ENCODE measurements around the gene PRKAR1B.
"Not testable (repeated sequence)": the region's sequence is repeated elsewhere in the genome, so short reads cannot be mapped to it uniquely, and the experiment has no call there.

Gene PRKAR1B

GRCh38 chr7:552151-552867, 174.8 kb downstream of the PRKAR1B start:
- DNase-seq = not testable (repeated sequence)

GRCh38 chr7:551615-551970, 175.5 kb downstream of the PRKAR1B start:
- DNase-seq = not testable (repeated sequence)

DNA sequence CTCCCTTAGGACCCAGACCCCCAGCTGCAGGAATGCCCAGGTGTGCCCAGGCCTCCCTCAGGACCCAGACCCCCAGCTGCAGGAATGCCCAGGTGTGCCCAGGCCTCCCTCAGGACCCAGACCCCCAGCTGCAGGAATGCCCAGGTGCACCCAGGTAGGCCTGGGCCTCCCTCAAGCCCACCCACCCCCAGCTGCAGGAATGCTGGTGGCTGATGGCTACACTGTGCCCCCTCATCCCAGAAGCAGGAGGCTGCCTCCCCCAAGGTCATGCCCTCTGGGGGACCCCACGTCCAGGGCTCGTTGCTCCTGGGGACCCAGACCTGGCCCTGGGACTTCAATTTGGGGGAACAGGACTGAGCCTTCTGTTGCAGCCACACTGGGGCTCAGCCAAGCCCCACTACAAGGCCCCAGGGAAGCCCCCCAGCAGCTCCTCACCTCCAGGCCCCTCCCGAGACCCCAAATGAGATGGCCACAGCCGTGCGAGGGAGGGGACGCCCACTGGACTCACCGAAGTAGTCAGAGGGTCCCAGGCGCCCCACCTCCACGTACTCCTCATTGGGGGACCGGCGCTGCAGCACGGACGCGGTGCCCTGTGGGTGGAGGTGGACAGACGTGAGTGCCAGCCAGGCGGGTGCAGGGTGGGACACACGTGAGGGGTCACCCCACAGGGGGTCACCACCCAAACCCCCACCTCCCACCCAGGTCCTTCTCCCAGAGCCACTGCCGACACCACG, 176.0 kb downstream of the PRKAR1B start:
- DNase-seq = no peak

DNA sequence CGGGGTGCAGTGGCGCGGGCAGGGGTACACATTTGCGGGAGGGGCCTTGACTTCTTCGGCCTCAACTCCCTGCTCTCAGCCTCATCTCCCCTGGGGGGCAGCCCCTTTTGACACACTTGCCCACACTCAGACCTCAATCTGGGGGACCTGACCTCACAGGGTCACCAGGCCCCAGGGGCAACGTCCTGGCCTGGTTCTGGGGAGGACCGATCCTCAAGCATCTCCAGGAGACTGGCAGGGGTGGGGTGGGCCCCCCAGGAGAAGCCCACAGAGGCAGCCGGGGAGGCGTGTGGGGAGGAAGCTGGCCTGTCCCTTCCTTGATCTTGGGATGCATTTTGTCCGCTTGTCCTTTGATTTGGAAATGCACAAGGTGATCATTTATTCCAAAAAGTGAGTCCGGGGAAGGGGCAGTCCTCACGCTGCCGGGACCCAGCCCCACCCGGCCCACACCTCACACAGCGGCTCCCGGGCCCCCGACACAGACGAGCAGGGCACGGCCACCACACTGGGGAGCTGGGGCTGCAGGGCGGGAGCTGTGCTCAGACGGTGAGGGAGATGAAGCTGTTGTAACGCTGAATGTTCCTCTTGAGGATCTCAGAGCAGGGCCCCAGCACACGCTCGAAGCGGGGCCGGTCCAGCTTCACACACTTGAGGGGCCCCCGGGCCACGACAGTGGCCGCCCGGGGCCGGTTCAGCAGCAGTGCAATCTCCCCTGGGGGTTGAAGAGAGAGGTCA, 177.0 kb downstream of the PRKAR1B start:
- no peak for DNase-seq

GRCh38 chr7:549066-549890, 177.8 kb downstream of the PRKAR1B start:
- DNase-seq = no peak

GRCh38 chr7:548401-548800, 178.7 kb downstream of the PRKAR1B start:
- no peak for DNase-seq

GRCh38 chr7:545470-545869, 181.6 kb downstream of the PRKAR1B start:
- no peak for DNase-seq

DNA sequence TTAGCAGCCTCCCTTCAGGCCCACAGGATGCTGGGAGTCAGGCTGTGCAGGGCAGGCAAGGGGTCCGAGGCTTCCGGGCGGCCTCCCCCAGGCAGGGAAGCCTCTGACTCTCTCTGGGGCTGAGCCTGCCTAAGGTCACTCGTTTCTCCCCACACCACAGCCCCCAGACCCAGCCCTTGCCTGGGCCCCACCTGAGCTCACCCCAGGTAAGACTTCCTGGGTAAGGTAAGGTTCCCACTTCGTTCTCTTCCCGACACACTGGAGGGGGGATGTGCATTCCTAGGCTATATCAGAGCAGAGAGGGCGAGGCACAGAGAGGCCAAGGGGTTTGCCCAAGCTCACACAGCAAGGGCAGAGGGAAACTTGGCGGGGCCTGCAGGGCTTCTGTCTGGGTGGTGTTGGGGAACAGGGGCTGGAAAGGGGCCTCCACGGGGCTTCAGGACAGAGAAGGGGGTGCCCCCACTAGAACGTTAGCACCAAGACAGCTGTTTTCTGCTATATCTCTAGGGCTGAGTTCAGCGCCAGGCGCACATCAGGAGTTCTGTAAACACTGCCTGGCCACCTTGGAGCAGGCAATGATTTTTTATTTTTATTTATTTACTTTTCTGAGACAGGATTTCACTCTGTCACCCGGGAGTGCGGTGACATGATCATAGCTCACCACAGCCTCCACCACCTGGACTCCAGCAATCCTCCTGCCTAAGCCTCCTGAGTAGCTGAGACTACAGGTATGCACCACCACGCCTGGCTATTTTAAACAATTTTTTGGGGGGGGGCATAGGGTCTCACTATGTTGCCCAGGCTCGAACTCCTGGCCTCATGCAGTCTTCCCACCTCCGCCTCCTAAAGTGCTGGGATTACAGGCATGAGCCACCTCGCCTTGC, 182.5 kb downstream of the PRKAR1B start:
- DNase-seq = no peak

DNA sequence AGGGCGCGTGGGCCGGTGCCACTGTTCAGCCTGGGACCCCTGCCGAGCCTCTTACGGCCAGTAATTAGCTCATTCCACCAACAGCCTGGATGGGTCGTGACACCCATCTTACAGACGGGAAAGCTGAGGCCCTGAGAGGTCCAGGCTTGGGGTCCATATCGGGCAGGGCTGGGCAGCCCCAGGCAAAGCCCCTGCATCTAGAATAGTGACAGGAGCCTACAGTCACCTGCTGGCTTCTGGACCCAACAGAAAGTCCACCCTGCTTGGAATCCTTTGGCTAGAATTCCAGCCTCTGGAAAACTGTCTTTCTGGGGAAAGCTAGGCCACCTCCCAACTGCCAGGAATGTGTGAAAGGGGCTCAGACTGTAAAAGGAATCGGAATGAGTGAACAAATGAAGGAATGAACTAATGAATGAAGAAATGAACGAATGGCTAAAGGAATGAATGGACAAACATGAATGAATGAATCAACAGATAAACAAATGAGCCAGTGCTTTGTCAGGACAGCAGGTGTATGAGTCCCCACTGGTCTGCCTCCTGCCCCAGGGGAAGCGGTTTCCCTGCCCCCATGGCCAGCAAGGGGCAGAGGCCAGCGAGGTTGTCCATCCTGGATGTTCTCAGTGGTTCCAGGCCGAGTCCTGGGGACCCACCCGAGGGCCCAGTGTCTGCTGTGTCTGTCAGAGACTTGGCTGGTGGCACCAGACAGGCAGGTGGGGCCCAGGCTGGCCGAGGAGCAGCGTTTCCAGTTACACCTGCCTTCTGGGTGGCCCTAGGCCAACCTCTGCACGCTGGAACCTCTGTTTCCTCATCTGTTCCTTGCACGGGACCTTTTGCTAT, 183.4 kb downstream of the PRKAR1B start:
- no peak for DNase-seq

DNA sequence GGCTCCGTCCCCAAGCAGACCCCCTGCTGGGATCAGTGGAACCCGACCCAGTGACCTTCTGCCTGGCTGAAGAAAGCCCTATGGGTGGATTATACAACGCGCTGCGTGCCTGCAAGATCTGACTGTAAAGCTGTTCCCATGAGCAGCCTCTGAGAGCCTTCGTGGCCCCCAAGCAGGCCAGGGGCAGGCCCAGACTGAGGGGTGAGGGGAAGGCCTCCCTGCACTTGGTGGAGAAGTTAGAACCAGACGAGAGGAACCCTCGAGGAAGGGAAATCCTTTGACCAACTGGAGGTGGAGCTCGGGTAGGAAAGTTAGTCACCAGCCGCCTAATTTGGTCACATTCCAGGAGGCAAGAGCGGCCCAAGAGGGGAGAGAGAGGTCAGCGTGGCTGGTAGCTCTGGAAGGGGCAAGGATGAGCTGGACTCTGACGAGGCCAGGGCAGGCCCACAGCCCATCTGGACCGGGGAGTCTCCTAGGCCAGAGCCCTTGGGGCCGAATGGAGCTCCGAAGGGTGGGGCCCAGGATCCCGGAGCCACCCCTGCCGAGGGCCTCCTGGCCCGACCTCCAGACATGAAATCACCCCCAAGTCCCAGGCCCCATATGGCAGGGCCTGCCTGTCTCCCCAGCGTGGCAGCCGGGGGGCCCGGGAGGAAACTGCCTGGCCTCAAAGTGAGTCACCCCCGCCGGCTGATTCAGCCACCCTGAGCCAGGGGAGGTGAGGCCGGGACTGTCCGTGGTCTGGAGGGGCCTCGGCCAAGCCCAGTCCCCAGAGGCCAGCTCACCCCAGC, 184.2 kb downstream of the PRKAR1B start:
- DNase-seq = peak in 1 of 2 donors; percentile 5

DNA sequence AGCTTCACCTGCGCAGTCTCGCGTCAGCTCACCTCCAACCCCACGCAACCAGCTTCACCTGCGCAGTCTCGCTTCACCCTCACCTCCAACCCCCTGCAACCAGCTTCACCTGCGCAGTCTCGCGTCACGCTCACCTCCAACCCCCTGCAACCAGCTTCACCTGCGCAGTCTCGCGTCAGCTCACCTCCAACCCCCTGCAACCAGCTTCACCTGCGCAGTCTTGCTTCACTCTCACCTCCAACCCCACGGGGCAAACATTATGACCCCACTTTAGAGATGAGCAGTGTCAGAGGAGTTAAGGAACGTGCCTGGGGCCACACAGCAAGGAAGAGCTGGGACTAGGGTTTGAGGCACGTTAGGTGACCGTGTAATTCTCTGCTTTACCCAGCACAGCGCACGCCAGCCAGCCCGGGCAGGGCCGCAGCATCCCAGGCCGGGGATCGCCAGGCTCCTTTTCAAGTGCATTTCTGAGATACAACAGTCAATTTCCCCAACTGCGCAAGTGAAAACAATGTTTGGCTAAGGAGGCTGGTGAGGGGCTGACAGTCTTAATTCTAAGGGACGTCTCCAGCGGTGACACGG, 184.9 kb downstream of the PRKAR1B start:
- DNase-seq = no peak

DNA sequence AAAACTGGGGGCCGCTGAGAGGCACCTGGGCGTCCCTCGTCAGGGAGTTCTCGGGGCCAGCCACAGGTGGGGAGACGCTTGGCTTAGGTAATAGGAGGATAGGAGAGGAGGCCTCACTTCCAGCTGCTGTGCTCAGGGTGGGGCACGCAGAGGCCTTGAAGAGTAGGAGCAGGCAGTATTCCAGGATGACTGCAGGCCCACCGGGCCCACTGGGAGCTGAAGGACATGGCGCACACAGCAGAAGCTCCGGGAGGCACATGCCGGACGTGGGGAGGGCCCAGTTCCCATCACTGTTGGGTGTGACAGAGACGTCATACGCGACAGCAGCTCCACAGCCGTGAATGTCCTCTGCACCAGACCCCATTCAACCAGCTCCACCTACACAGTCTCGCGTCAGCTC, 185.4 kb downstream of the PRKAR1B start:
- DNase-seq = no peak

DNA sequence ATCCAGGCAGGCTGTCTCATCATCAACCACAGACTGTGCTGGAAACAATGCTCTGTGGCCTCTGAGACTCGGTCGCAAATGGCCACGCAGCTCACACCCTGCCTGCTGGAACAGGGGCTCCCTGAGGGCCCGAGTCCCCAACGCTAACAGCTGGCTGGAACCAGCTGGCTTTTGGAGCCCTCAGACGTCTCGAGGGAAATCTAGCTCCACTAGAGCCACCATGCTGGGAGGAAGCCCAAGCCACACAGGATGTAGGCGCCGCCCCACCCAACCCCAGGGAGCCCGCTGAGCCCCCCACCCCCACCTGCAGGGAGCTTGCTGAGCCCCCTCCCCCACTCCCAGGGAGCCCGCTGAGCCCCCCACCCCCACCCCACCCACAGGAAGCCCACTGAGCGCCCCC, 186.1 kb downstream of the PRKAR1B start:
- DNase-seq = no peak

DNA sequence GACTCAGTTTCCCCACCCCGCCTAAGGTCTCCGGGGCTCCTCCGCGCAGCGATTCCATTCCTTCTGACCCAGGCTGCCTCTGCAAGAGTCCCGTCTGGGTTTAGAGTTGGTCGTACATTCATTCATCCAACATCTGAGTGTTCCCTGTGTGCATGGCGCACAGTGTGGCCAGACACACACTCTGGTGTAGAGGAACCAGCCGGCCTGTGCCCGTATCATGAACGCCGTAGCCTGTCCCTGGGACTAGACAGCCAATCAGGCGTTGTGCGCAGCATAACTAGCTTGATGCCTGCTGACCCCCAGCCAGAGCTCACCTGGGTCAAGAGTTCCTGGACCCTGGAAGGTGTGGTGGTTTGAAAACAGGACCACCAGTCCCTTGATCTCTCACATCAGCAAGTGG, 186.5 kb downstream of the PRKAR1B start:
- no peak for DNase-seq

DNA sequence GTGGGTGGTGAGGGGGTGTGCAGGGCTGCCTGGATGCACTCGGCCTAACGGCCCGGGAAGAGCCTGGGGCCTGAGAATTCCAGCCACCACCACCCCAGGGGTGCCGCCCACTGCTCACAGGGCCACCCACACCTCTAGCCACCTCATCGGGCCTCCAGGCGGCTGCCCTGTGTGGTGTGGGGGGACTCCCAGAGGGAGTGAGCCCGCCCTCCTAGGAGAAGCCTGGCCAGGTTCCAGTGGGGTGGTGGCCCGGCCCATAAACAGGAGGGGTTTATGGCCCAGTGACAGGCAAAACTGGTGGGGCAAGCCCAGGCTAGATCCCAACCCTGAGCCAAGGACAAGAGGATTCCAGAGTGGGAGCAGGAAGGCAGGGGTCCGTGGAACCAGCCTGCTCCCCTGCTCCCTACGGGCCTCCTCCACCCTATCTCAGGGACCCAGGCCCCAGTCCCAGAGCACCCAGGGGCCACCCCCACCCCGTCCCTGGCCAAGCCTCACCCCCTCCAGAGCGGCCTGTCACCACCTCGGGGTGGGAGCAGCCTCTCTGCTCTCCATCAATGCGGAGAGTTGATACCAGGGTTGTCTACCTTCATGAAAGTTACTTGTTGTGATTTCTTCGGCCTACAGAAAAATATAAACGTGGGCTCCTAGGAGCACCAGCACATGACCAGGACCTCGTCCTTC, 187.2 kb downstream of the PRKAR1B start:
- no peak for DNase-seq

GRCh38 chr7:538764-539685, 188.1 kb downstream of the PRKAR1B start:
- DNase-seq = no peak

DNA sequence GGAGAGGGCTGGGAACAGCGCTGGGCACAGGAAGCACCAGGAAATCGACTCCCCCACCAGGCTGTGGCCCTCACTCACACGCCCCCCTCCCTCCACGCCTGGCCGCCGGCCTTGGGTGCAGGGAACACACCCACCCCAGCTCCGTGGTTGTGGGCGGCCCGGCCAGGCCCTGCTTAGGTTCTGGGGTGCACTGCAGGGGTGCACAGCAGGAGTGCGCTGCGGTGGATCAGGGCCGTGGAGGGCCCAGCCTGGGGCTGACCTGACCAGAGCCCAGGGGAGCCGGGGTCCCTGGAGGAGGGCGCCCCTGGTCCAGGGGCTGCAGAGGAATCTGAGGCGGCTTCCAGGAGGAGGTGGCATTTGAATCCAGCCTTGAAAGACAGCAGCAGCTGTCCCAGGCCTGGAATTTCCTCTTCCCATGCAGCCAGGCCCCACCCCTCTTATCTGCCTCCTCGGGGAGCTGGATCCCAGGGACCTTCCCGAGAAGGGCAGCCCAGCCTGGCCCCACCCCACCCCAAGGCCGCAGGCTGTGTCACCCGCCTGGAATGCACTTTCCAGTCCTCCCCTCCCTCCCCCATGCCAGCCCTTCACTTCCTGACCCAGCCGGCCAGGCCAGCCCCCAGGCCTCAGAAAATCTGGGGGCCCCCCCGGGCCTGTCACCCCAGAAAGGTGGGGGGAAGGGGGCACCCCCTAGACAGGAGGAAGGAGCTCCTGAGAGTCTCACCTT, 189.0 kb downstream of the PRKAR1B start:
- no peak for DNase-seq
